GM21381 (cell line): Measurements from ENCODE around the gene MYL2.

ENCODE experiments used
- ATAC-seq: cut with Tn5 transposase; IDR thresholded peaks from one replicate; pipeline ENCODE4 v1.9.1; 2021; ENCODE audit warnings: mild to moderate bottlenecking, moderate library complexity; ENCODE audit not compliant: unreplicated experiment

The MYL2 gene

GRCh38 chr12:110901401-110901800 is 19.0 kb downstream of the MYL2 start:
- ATAC-seq: no peak

- no peak for ATAC-seq
Measured at GRCh38 chr12:110896559-110896958, 23.8 kb downstream of the MYL2 start.

DNA sequence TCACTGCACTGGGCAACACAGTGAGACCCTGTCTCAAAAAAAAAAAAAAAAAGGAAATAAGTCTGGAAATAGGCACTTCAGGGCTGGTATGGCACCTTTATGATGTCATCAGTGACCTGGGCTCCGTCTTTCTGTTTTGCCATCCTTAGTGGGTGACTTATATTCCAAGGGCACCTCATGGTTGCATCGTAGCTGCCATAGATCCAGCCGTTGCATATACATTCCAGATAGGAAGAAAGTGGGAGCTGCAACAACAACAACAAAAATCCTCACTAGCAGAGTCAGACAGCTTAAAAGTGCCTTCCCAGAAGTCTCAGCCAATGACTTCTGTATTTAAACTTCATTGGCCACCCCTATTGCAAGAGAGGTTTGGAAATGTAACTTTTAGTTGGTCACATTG is 26.4 kb downstream of the MYL2 start:
- no peak for ATAC-seq

DNA sequence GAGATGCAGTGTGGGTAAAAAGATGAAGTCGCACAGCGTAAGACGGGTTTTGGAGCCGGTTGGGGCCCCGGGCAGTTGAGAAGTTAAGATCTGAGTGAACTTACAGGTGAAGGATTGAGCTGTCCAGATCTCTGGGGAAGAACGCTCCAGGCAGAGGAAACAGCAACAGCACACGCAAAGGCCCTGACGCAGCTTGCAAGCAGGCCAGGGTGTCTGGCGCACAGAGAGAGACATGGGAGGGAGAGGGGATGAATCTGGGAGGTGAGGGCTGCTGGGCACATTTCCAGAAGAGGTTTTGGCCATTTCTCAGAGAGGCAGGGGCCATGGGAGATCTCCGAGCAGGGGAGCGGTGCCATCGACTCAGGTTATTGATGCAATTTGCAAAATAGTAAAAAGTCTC is 31.0 kb downstream of the MYL2 start:
- ATAC-seq: no peak

DNA sequence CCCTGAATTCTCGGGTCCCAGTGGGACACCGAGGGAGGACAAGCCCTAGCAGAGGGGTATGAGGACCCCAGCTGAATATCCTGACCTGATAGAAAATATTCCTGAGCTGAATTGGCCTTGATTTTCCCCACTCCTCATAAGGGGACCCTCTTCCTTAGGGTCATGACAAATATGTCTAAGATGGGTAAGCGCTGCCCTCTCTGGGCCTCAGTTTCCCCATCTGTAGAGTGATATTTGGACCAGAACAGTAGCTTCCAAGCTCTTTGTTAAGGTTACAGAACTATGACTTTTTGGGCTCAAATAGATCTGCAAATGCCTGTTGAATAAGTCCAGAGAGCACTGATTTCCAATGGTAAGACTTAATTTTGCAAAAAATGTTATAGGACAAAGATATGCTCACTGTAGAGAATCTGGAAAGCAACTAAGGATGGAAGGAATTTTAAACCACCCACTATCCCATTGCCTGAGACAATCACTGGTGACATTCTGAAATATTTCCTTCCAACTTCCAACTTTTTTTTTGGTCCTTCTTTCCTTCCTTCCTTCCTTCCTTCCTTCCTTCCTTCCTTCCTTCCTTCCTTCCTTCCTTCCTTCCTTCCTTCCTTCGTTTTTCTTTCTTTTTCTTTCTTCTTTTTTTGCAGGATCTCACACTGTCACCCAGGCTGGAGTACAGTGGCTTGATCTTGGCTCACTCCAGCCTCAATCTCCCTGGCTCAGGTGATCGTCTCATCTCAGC is 32.0 kb downstream of the MYL2 start:
- ATAC-seq: no peak

DNA sequence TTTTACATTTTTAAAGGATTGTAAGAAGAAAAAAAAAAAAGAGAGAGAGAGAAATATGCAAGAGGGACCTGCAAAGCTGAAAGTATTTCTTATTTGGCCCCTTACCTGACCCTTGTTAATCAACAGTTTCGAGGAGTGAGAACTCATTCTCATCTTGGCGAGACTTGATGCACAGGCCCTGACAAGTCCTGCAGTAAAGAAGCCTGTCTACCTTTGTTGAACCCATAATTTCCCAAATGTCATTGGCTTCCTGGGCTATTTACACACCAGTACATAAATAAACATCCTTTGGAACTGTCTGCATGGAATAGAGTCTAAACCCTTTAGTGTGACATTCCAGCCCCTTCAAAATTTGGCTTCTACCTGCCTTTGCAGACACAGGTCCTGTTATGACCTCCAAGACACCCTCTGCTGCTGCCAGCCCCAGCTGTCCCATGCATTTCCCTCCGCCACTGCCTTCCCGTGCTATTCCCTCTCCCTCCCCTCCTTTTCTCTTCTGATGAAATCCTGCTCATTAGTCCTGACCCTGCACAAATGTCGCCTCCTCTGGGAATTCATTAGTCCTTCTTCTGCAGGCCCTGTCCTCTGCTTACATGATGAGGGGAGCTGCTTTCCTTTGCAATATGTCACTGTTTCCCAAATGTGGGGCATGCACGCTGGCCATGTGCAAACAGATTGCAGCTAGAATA is 35.1 kb downstream of the MYL2 start:
- no peak for ATAC-seq

GRCh38 chr12:110883251-110883650 is 37.1 kb downstream of the MYL2 start:
- no peak for ATAC-seq

GRCh38 chr12:110880651-110881050 is 39.7 kb downstream of the MYL2 start:
- ATAC-seq: no peak

DNA sequence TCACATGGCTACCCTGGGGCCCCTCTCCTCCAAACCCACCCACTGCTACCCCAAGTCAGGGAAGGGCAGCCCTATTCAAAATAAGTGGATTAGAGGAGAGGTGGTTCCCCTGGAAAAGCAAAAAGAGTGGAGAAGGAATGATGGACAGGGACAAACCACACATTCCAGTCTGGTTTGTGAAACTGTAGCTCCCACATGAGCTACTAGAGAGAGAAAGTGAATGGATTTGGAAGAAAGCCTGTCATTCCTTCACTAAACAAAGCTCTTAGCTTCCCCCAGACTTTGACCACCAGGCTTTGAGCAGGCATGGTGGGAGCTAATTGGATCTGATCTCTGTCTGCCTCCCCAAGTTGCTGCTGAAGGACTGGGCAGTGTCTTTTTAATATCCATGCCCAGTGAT is 45.6 kb downstream of the MYL2 start:
- ATAC-seq: no peak

DNA sequence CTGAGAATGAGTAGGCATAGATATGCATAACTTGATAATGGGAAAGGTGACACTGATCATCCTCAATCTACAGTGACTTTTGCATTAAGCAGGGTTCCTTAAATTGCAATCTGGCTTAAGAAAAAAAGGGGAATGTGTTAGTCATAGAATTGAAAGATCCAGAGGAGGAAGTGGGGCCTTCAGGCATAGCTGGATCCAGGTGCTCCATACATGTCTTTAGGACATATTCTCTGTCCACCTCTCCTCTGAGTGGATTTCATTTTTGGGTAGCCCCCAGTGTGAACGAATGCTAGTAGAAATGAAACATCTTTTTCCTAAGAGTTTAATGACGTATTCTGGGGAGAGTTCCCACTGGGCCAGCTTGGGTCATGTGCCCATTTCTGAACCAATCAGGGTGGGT is 46.0 kb downstream of the MYL2 start:
- ATAC-seq: no peak

DNA sequence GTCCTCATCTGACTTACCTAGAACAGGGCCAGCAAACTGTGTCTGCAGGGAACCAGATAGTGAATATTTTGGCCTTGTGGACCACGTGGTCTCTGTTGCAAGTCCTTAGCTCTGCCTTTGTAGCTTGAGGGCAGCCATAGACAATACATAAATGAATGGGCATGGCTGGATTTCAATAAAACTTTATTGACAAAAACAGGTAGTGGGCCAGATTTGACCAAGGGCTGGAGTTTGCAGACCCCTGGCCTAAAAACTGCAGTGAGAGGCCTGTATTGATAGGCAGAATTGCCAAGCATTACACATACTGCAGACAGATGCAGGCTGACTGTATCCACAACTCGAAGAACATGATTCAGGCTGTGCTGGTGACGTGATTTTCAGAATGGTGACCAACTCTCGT is 48.3 kb downstream of the MYL2 start:
- ATAC-seq: no peak

DNA sequence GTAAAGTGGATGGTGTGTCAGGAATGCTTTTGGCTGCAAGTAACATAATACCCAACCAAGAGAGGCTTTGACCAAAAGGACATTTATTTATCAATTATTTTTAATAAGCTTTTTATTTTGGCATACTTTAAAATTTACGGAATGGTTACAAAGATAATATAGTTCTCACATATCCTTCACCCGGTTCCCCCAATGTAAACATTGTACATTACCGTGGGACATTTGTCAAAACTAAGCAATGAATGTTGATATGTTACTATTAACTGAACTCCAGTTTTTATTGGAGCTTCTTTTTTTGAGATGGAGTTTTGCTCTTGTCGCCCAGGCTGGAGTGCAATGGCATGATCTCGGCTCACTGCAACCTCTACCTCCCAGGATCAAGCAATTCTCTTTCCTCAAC is 50.6 kb downstream of the MYL2 start:
- ATAC-seq: no peak

DNA sequence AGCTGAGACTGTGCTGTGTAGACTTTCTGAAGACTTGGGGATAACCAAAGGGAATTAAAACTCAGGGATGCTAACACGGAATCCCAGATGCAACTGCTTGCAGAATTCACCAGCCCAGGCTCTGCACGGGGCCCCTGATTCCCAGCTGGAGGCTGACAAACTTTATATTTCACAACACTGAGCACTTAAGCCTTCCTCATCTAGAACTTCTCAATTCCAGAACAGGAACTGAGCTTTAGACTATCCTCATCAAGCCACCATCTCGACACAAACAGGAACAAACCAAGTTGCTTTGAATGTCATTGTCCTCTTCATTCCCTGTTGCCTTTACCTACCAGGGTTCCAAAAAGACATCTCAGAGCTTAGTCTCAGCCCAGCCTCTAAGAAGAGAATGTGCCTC is 51.4 kb downstream of the MYL2 start:
- ATAC-seq: no peak

GRCh38 chr12:110865521-110865920 is 54.9 kb downstream of the MYL2 start:
- no peak for ATAC-seq

GRCh38 chr12:110863161-110863560 is 57.2 kb downstream of the MYL2 start:
- ATAC-seq: no peak

- ATAC-seq: no peak
Measured at GRCh38 chr12:110862329-110862728, 58.0 kb downstream of the MYL2 start.

GRCh38 chr12:110861729-110862128 is 58.6 kb downstream of the MYL2 start:
- no peak for ATAC-seq
